GM21529 (cell line): ENCODE data around the gene HLA-E.

ENCODE experiments used
- ATAC-seq: cut with Tn5 transposase; IDR thresholded peaks from one replicate; pipeline ENCODE4 v1.9.1; 2021; ENCODE audit not compliant: unreplicated experiment

Gene HLA-E

GRCh38 chr6:30533460-30534294 is 44.4 kb downstream of the HLA-E start:
- no peak for ATAC-seq

GRCh38 chr6:30537931-30538330 is 48.6 kb downstream of the HLA-E start:
- ATAC-seq: no peak

- peak; percentile 50 for ATAC-seq
Observed at GRCh38 chr6:30541515-30542403, 52.5 kb downstream of the HLA-E start.

- no peak for ATAC-seq
Observed at GRCh38 chr6:30542404-30542725, 53.1 kb downstream of the HLA-E start.

- ATAC-seq: no peak
Observed at GRCh38 chr6:30542915-30543314, 53.6 kb downstream of the HLA-E start.
